Skin epidermis (tissue), 12 donors: ENCODE measurements around the gene HRH1.
A peak's percentile ranks its signal among the peaks of the same experiment; 100 is the strongest.
"Not testable (repeated sequence)": the region's sequence is repeated elsewhere in the genome, so short reads cannot be mapped to it uniquely, and the experiment has no call there.

Source experiments
- H3K27ac ChIP-seq, 21 experiments: fragments of 200-600 bp; sonication (generic) in 11 of 21; one replicate each; pipeline ENCODE4 v1.5.0; 2020; ENCODE audit warnings: mild to moderate bottlenecking in 3 of 21, inconsistent platforms in 2 of 21, moderate library complexity in 2 of 21
- H3K4me3 ChIP-seq, 7 experiments: fragments of 200-600 bp; sonication (generic) in 2 of 7; one replicate each; pipeline ENCODE4 v1.5.0; 2020; ENCODE audit warnings: inconsistent platforms in 2 of 7, mild to moderate bottlenecking in 2 of 7, moderate library complexity in 1 of 7

The HRH1 gene

GRCh38 chr3:11138371-11138770 lies 15.9 kb upstream of the HRH1 start:
- H3K4me3 ChIP-seq: no peak overlapping the region
- H3K27ac ChIP-seq: no peak overlapping the region

GRCh38 chr3:11140030-11140712 lies 14.1 kb upstream of the HRH1 start:
- Histone ChIP-seq H3K27ac (peak overlapping the region in 5 of 21 experiments; percentile 19 to 50 (median 29)), H3K4me3 (no peak overlapping the region)

GRCh38 chr3:11140713-11141104 lies 13.6 kb upstream of the HRH1 start:
- H3K27ac ChIP-seq: peak overlapping the region in 5 of 21 experiments; percentile 19 to 50 (median 29)
- no peak overlapping the region for H3K4me3 ChIP-seq

- Histone ChIP-seq H3K27ac (no peak overlapping the region), H3K4me3 (no peak overlapping the region)
Measured at GRCh38 chr3:11143476-11143875, 10.8 kb upstream of the HRH1 start.

GRCh38 chr3:11144996-11145395 lies 9.3 kb upstream of the HRH1 start:
- H3K4me3 ChIP-seq: no peak overlapping the region
- H3K27ac ChIP-seq: peak overlapping the region in 1 of 21 experiments; percentile 21

- Histone ChIP-seq H3K27ac (peak overlapping the region in 2 of 21 experiments; percentile 28 to 42), H3K4me3 (no peak overlapping the region)
Measured at GRCh38 chr3:11145888-11146287, 8.4 kb upstream of the HRH1 start.

DNA sequence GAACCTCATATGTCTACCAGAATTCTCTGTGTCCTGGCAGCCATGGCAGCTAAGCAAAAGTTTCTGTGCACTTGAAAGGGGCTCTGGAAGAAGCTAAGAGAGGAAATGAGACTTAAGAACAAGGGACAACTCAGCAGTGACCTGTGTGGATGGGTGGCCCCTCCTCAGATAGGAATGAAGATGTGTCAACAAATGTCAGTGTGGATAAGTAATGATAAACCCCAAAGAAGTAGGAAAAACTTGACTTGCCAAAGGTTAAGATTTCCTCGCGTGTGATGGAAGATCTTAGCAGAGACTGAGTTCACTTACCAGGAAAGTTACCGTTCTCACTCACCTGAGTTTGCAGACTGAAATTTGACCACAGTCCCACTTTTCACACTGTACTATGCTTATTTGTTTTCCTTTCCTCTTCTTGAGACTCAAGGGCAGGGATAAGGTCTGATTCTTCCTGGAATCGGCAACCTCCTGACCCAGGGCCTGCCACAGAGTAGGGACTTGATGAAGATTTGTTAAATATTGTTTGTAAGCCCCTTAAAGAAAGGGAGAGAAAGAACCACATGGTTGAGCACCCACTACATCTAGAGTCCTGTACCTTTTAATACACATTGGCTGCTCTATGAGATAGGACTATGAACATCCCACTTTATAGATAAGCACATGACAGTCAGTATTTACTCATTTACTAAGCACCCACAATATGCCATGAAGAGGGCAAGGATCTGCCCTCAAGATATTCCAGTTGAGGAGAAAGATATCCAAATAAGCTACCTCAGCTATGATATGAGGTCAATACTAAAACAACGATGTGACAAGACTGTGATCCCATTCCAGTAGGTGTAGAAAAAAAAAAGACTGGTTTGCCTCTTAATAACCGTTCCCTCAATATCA lies 7.3 kb upstream of the HRH1 start:
- Histone ChIP-seq H3K27ac (no peak overlapping the region), H3K4me3 (no peak overlapping the region)

DNA sequence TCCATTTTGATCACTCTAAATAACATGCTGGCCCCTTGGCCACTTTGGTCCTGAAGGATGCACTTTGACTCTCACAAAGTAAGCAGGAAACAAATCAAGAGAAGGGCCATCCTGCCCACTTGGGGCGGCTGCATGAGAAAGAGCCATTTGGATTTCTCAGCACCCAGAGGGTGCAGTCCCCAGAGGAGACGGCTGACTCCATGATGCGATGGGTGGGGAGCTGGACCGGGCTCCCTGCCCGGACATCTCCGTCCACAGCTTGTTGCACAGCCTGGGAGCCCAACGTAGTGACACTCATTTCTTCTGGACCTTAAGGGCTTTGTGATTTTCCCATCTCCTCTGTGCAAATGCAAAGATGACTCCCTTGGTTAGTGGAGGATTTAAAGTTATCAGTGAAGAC lies 4.0 kb upstream of the HRH1 start:
- H3K27ac ChIP-seq: no peak overlapping the region

GRCh38 chr3:11152301-11152700 lies 2.0 kb upstream of the HRH1 start:
- no peak overlapping the region for H3K4me3 ChIP-seq
- H3K27ac ChIP-seq: no peak overlapping the region

More for the DNA sequence above, 4.0 kb upstream of the HRH1 start:
- H3K4me3 ChIP-seq: no peak overlapping the region

DNA sequence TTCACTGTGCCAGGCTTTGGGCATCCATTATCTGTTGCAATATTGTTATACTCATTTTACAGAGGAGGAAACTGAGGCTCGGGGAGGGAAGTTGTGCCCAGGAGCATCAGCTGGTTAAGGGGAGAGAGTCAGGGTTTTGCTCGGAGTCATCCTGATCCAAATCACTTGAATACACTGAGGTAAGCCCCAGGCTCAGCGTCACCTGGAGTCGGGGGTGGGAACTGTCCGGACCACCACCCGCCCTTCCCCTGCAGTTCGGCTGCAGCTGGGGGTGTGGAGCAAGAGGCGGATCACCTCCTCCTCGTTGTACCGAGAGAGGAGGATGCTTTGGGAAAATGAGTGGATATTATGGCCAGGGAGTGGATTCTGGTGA lies 646 bp downstream of the HRH1 start:
- H3K27ac ChIP-seq: peak overlapping the region in 16 of 21 experiments; percentile 44 to 84 (median 76)
- peak overlapping the region; percentile 26 to 62 (median 50) for H3K4me3 ChIP-seq

GRCh38 chr3:11155341-11156025 lies 1.2 kb downstream of the HRH1 start:
- Histone ChIP-seq H3K27ac (peak overlapping the region in 14 of 21 experiments; percentile 44 to 84 (median 76)), H3K4me3 (peak overlapping the region; percentile 26 to 62 (median 50))

DNA sequence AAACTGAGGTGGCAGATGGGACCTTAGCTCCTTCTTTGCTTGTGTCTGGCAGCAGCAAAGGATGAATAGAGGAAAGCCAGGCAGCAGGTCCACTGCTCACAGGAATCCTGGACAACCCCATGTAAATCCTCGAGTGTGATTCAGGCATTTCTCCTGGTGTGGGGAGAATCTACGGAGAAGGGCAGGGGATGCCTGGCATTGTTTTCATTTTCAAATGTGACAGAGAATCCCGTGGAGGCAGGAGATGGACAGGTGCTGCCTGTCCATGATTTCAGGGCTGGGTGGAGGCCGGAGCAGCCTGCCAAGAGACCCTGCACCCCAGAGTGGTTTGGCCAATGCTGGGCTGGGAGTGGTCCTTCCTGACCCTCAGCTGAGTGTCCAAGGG lies 1.7 kb downstream of the HRH1 start:
- peak overlapping the region in 3 of 7 experiments; percentile 50 to 62 (median 56) for H3K4me3 ChIP-seq
- no peak overlapping the region for H3K27ac ChIP-seq

GRCh38 chr3:11157421-11157820 lies 3.1 kb downstream of the HRH1 start:
- H3K27ac ChIP-seq: no peak overlapping the region
- H3K4me3 ChIP-seq: no peak overlapping the region

DNA sequence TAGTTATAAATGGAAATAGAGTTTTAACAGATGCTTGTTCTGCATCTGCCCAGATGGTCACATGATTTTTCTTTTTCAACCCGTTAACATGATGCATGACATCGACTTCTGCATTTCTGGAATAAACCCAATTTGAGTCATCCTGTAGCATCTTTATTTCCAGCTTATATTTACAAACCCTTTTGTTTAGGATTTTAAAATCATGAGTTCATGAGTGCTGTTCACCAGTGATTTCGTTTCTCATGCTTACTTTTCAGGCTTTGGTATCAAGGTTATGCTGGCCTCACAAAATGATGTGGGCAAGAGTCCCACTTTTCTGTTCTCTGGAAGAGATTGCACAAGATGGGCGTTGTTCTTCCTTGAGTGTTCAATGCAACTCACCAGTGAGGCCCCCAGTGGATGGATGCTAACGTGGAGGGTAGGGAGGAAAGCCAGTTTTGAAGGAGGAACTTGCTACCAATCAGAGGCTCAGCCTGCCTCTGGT lies 5.2 kb downstream of the HRH1 start:
- no peak overlapping the region for H3K4me3 ChIP-seq
- H3K27ac ChIP-seq: peak overlapping the region in 11 of 21 experiments; percentile 9 to 69 (median 39)

GRCh38 chr3:11161666-11162065 lies 7.4 kb downstream of the HRH1 start:
- no peak overlapping the region for H3K27ac ChIP-seq
- no peak overlapping the region for H3K4me3 ChIP-seq

DNA sequence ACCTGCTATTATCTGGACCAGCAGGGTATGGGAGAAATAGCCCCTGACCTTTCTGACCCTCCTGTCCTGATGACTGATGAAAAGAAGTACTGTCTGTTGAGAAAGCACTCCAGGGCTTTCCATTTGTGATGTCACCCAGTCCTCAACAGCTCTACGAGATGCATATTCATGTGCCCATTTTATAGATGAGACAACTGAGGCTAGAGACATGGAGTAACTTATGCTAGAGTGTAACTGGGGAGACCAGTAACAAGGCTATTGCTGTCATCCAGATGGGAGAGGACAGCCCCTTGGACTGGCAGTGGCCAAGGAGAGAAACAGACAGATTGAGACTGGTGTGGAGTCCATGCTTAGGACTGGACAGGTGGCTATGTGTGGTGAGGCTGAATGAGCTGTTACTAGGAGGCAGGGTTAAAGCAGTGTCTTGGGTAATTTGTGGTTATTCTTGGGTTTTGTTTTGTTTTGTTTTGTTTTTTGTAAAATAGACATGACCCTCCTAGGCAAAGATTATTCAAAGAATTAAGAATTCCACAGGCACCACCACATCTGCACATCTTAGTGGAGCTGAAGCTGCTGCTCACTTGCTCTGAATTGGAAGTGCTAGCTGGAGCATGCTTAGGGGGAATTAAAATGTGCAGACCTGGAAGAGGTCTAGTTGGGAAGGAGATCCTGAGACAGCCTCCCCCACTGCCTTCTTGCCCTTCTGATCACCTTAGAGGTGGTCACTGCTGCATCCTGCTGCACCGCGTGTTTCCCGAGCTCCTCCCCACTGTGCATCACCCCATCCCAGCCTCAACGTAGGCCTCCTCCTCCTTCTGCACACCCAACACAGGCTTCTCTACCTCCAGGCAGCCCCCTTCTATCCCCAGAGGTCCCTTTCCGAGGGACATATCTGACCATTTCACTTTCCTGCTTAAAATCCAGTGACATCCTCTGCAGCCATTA lies 8.4 kb downstream of the HRH1 start:
- no peak overlapping the region for H3K4me3 ChIP-seq
- H3K27ac ChIP-seq: no peak overlapping the region

- no peak overlapping the region for H3K27ac ChIP-seq
- H3K4me3 ChIP-seq: no peak overlapping the region
Measured at GRCh38 chr3:11164607-11165006, 10.3 kb downstream of the HRH1 start.

DNA sequence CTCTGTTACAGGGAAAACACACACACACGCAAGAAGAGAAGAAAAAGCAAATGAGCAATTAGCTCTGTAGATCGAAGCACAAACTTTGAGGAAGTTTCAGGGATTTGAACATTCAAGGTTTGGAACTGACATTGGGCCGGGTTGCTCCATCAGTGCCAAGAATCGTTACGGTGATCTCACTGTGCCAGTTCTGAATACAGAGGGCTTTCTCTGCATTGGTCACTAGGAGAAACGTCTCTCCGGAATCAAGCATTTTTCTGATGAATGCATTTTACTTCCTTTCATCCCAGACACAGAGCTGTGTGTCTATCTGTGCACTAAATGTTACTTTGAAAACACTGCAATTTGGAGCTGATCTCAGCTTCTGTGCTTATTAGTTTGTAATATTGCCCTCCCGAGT lies 11.2 kb downstream of the HRH1 start:
- Histone ChIP-seq H3K27ac (no peak overlapping the region), H3K4me3 (no peak overlapping the region)

- H3K4me3 ChIP-seq: not testable (repeated sequence)
Measured at GRCh38 chr3:11166807-11167400, 12.6 kb downstream of the HRH1 start.

More at GRCh38 chr3:11166807-11167400, 12.6 kb downstream of the HRH1 start:
- H3K27ac ChIP-seq: not testable (repeated sequence)
